LoVo (cell line): Measurements from ENCODE around the gene ALCAM.
"Not testable (repeated sequence)": the region's sequence is repeated elsewhere in the genome, so short reads cannot be mapped to it uniquely, and the experiment has no call there.

Source experiments
- DNase-seq: peaks from one replicate; pipeline ENCODE4 v3.0.0-alpha.2; 2016; ENCODE audit warnings: low spot score

The ALCAM gene

GRCh38 chr3:105389759-105390158, 23.1 kb downstream of the ALCAM start:
- not testable (repeated sequence) for DNase-seq

- DNase-seq = not testable (repeated sequence)
These were observed 25.9 kb downstream of the ALCAM start for GRCh38 chr3:105392598-105392997.

- no peak for DNase-seq
These were observed 27.5 kb downstream of the ALCAM start for GRCh38 chr3:105394177-105394576.

- DNase-seq = no peak
These were observed 31.3 kb downstream of the ALCAM start for GRCh38 chr3:105397974-105398373.

- DNase-seq = no peak
These were observed 31.7 kb downstream of the ALCAM start for GRCh38 chr3:105398437-105398836.

GRCh38 chr3:105399062-105399461, 32.4 kb downstream of the ALCAM start:
- no peak for DNase-seq

- DNase-seq = no peak
These were observed 32.9 kb downstream of the ALCAM start for GRCh38 chr3:105399611-105400010.

- DNase-seq = no peak
These were observed 34.5 kb downstream of the ALCAM start for GRCh38 chr3:105401254-105401653.

- no peak for DNase-seq
These were observed 35.0 kb downstream of the ALCAM start for GRCh38 chr3:105401691-105402149.

GRCh38 chr3:105402287-105402801, 35.6 kb downstream of the ALCAM start:
- peak; percentile 49 for DNase-seq

- DNase-seq = not testable (repeated sequence)
These were observed 36.3 kb downstream of the ALCAM start for GRCh38 chr3:105403034-105403433.

- DNase-seq = no peak
These were observed 39.6 kb downstream of the ALCAM start for GRCh38 chr3:105406268-105406667.

- no peak for DNase-seq
These were observed 42.7 kb downstream of the ALCAM start for GRCh38 chr3:105409364-105409763.

- no peak for DNase-seq
These were observed 46.7 kb downstream of the ALCAM start for GRCh38 chr3:105413343-105413887.

GRCh38 chr3:105414841-105415240, 48.1 kb downstream of the ALCAM start:
- DNase-seq = no peak

GRCh38 chr3:105415951-105416350, 49.2 kb downstream of the ALCAM start:
- no peak for DNase-seq

- DNase-seq = no peak
These were observed 51.0 kb downstream of the ALCAM start for GRCh38 chr3:105417525-105418289.

GRCh38 chr3:105422645-105423044, 55.9 kb downstream of the ALCAM start:
- DNase-seq = no peak

- DNase-seq = no peak
These were observed 56.7 kb downstream of the ALCAM start for GRCh38 chr3:105423397-105423796.

- DNase-seq = no peak
These were observed 57.9 kb downstream of the ALCAM start for GRCh38 chr3:105424412-105425152.

GRCh38 chr3:105425153-105425502, 58.4 kb downstream of the ALCAM start:
- DNase-seq = no peak

- DNase-seq = no peak
These were observed 60.6 kb downstream of the ALCAM start for GRCh38 chr3:105427332-105427731.
